Measurements from ENCODE around the gene SUN2. TPM values are rescaled to one million over a fixed set of nuclear protein-coding genes. Genes with fewer than 3 reads are reported as not detected.

The SUN2 gene
- total RNA-seq, 4 donors from 2014 or later = 417 to 598 (median 449) TPM

DNA sequence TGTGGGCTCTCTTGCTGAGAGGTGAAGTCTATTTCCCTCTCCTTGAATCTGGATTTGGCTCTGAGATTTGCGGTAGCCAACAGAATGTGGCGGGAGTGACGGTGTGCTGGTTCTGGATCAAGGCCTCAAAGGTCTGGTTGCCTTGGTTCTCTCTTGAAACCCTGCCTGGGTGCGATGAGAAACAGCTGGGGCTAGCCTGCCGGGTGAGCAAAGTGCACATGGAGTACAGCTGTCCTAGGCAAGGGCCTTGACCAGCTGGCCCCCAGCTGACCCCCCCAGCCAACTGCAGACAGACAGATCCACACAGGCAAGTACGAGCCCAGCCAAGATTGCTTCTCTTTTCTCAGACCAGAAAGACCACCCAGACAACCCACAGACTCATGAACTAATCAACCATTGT lies 10.8 kb downstream of the SUN2 start:
- H3K27me3 ChIP-seq = no peaks in the 10 kb centered on the region
- H3K9me3 ChIP-seq = no peaks in the 10 kb centered on the region
- peaks cover 0 to 7% (median 5%) of the 10 kb centered on the region in 4 donors for H3K4me1 ChIP-seq
- H3K36me3 ChIP-seq = peaks cover 100% of the 10 kb centered on the region in 4 donors
- no peak for DNase-seq (ENCODE audit: extremely low spot score)
- 90% methylated on average over 4 of the region's 6 CpGs for WGBS
- no peak for TF ChIP-seq POLR2AphosphoS5 (IDR thresholded peaks at IDR 0.05)
- TF ChIP-seq, protein P1, sequence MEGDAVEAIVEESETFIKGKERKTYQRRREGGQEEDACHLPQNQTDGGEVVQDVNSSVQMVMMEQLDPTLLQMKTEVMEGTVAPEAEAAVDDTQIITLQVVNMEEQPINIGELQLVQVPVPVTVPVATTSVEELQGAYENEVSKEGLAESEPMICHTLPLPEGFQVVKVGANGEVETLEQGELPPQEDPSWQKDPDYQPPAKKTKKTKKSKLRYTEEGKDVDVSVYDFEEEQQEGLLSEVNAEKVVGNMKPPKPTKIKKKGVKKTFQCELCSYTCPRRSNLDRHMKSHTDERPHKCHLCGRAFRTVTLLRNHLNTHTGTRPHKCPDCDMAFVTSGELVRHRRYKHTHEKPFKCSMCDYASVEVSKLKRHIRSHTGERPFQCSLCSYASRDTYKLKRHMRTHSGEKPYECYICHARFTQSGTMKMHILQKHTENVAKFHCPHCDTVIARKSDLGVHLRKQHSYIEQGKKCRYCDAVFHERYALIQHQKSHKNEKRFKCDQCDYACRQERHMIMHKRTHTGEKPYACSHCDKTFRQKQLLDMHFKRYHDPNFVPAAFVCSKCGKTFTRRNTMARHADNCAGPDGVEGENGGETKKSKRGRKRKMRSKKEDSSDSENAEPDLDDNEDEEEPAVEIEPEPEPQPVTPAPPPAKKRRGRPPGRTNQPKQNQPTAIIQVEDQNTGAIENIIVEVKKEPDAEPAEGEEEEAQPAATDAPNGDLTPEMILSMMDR (IDR thresholded peaks at IDR 0.05) = no peak
- no peak for TF ChIP-seq EP300 (IDR thresholded peaks at IDR 0.05)
- no peak for TF ChIP-seq POLR2A (IDR thresholded peaks at IDR 0.05; ENCODE audit: low read depth)
- no peak overlapping the region for H3K27ac ChIP-seq (replicated peaks in 1 of 4)
- intact Hi-C loops (cut with DNase I) = no loop called here
- no peak overlapping the region for H3K4me3 ChIP-seq

DNA sequence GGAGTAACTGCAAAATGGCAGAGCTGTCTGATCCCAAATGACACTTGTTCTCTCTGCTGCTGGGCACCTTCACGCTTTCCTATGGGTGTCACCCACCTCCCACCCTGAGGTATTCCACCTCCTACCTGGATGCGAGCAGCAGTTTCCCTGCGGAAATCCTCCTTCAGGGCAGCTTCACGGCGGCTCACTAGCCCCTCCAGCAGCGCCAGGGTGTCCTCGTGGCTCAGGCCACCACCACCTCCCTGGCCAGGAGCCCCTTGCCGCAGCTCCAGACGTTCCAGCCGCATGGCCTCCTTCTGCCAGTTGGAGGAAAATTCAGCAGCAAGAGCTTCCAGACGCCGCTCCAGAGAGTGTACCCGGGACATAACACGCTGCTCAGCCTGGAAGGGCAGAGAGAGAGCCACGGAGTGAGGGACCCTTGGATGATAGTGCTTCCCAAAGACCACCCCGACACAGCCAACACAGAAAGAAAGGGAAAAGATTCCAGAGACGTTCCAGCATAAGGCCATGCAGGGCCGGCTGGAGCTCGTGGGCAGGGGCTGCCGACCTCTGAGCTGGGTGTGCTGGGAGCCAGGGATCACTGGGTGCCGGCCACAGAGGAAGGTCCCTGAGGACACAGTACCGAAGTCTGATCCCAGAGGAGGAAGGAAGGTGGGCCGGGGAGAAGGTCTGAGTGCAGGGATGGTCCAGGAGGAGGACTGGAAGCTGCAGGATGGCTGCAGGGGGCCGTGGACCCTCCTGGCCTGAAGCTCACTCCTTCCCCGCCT lies 13.4 kb downstream of the SUN2 start:
- no peaks in the 10 kb centered on the region for H3K27me3 ChIP-seq
- no peak overlapping the region for H3K27ac ChIP-seq (replicated peaks in 1 of 4)
- DNase-seq (ENCODE audit: extremely low spot score) = no peak
- no peak for TF ChIP-seq POLR2A (IDR thresholded peaks at IDR 0.05; ENCODE audit: low read depth)
- TF ChIP-seq, protein P1 (IDR thresholded peaks at IDR 0.05) = no peak
- TF ChIP-seq EP300 (IDR thresholded peaks at IDR 0.05) = no peak
- no peak for TF ChIP-seq POLR2AphosphoS5 (IDR thresholded peaks at IDR 0.05)
- H3K36me3 ChIP-seq = peaks cover 100% of the 10 kb centered on the region in 4 donors
- H3K4me3 ChIP-seq = no peak overlapping the region
- H3K4me1 ChIP-seq = peaks cover 0 to under 1% (median 0%) of the 10 kb centered on the region in 4 donors
- no peaks in the 10 kb centered on the region for H3K9me3 ChIP-seq
- intact Hi-C loops (cut with DNase I) = no loop called here
- WGBS = 91% methylated on average over 24 of the region's 25 CpGs

DNA sequence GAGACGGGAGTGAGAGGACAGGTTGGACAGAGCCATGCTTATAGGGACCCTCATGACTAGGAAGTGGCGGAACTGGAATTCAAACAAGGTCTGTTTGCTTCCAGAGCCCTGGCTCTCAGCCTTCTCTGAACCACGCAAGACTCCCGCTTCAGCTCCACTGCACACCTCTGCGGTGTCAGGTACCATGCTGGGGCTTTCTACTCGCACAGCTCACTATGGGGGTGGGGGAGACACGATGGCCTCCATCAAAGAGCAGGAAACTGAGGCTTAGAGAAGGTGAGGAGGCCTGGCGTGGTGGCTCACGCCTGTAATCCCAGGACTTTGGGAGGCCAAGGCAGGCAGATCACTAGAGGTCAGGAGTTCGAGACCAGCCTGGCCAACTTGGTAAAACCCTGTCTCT lies 14.2 kb downstream of the SUN2 start:
- H3K4me3 ChIP-seq = no peak overlapping the region
- no peaks in the 10 kb centered on the region for H3K9me3 ChIP-seq
- peaks cover 100% of the 10 kb centered on the region in 4 donors for H3K36me3 ChIP-seq
- 90% methylated on average over 6 of the region's 10 CpGs for WGBS
- no peaks in the 10 kb centered on the region for H3K27me3 ChIP-seq
- intact Hi-C loops (cut with DNase I) = no loop called here
- TF ChIP-seq, protein P1 (IDR thresholded peaks at IDR 0.05) = no peak
- TF ChIP-seq EP300 (IDR thresholded peaks at IDR 0.05) (no peak), POLR2AphosphoS5 (IDR thresholded peaks at IDR 0.05) (no peak), POLR2A (IDR thresholded peaks at IDR 0.05; ENCODE audit: low read depth) (no peak)
- H3K4me1 ChIP-seq = no peaks in the 10 kb centered on the region
- DNase-seq (ENCODE audit: extremely low spot score) = no peak
- no peak overlapping the region for H3K27ac ChIP-seq (replicated peaks in 1 of 4)

DNA sequence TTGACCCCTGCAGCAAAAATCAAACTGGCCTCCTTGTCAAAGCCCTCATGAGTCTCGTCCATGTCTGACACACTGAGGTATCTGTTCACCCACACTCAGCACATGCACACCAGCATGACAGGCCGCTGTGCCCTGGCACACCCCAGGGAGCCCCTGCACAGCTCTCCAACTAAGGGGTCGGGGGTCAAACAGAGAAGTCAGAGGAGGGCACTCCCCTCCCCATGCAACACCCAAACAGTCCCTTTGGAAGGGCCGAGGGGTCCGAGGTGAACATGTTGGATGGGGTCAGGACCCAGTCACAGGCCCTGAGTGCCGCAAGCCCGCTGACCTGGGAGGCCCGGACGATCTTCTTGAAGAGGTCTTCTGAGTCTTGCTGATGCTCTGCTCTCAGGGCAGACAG lies 14.6 kb downstream of the SUN2 start:
- H3K4me1 ChIP-seq = peaks cover 0 to 2% (median 1%) of the 10 kb centered on the region in 4 donors
- no peak overlapping the region for H3K4me3 ChIP-seq
- H3K9me3 ChIP-seq = no peaks in the 10 kb centered on the region
- H3K36me3 ChIP-seq = peaks cover 100% of the 10 kb centered on the region in 4 donors
- intact Hi-C loops (cut with DNase I) = no loop called here
- H3K27ac ChIP-seq (replicated peaks in 1 of 4) = peak overlapping the region in 1 of 4 donors; percentile 27
- TF ChIP-seq POLR2AphosphoS5 (IDR thresholded peaks at IDR 0.05) (no peak), EP300 (IDR thresholded peaks at IDR 0.05) (no peak), POLR2A (IDR thresholded peaks at IDR 0.05; ENCODE audit: low read depth) (no peak)
- TF ChIP-seq, protein P1 (IDR thresholded peaks at IDR 0.05) = no peak
- WGBS = 84% methylated on average over 4 of the region's 9 CpGs
- no peaks in the 10 kb centered on the region for H3K27me3 ChIP-seq
- no peak for DNase-seq (ENCODE audit: extremely low spot score)
